H1 (cell line): ENCODE results near the gene CSKMT. TPM values are rescaled to one million over a fixed set of nuclear protein-coding genes. Genes with fewer than 3 reads are reported as not detected.

Source experiments
- CTCF ChIA-PET: fragments of 300-600 bp; sonication (Branson Sonifier 250); formaldehyde crosslinking; loops from one replicate; lab custom pipeline; 2021; ENCODE audit not compliant: partially characterized antibody; lab: Charles Lee
- POLR2A ChIA-PET: fragments of 300-600 bp; sonication (Branson Sonifier 250); formaldehyde crosslinking; loops from one replicate; lab custom pipeline; 2021; ENCODE audit warnings: inconsistent platforms; ENCODE audit not compliant: partially characterized antibody; lab: Charles Lee
- DNase-seq, 2 experiments: peaks; one replicate each; pipeline versions ENCODE4 v3.0.0 to v3.0.0-alpha.2; 2010 to 2022; ENCODE audit warnings: low spot score in 2 of 2, low read depth in 1 of 2, mixed read lengths in 1 of 2
- FAIRE-seq: peaks from 2 replicates; lab custom pipeline; 2011; peaks lifted over from hg19 to GRCh38; lab: Jason Lieb, UNC
- H2AFZ ChIP-seq: 2 replicates; pipeline ENCODE4 v1.8.1; 2012; ENCODE audit warnings: low read length, inconsistent platforms
- H2AK5ac ChIP-seq: 2 replicates; pipeline ENCODE4 v1.6.1; 2013; ENCODE audit warnings: low read depth, low read length
- H2BK120ac ChIP-seq: replicated peaks from 2 replicates; pipeline ENCODE3; 2013; ENCODE audit warnings: low read depth, low read length, inconsistent platforms
- H2BK12ac ChIP-seq: 2 replicates; pipeline ENCODE4 v1.6.1; 2013; ENCODE audit warnings: low read depth, low read length
- H2BK15ac ChIP-seq: 2 replicates; pipeline ENCODE4 v1.6.1; 2013; ENCODE audit warnings: low read length
- H2BK20ac ChIP-seq: 2 replicates; pipeline ENCODE4 v1.6.1; 2013; ENCODE audit warnings: low read length
- H2BK5ac ChIP-seq: 2 replicates; pipeline ENCODE4 v1.6.1; 2013; ENCODE audit warnings: low read depth, low read length
- H3K14ac ChIP-seq: 2 replicates; pipeline ENCODE4 v1.6.1; 2013; ENCODE audit warnings: inconsistent platforms; ENCODE audit not compliant: insufficient read length
- H3K18ac ChIP-seq: 2 replicates; pipeline ENCODE4 v1.6.1; 2013; ENCODE audit warnings: low read length; ENCODE audit errors: extremely low read depth
- H3K23ac ChIP-seq: 2 replicates; pipeline ENCODE4 v1.6.1; 2013; ENCODE audit warnings: inconsistent platforms; ENCODE audit not compliant: insufficient read length
- H3K23me2 ChIP-seq: 2 replicates; pipeline ENCODE4 v1.6.1; 2013; ENCODE audit warnings: low read depth, low read length
- H3K27ac ChIP-seq: 2 replicates; pipeline ENCODE4 v1.6.1; 2011; ENCODE audit warnings: low read depth, low read length, inconsistent platforms
- H3K27me3 ChIP-seq, 4 experiments: replicated peaks in 1 of 4; 1 replicate in 1 of 4; 2 replicates in 3 of 4; pipeline versions ENCODE4 v1.6.1 to v1.8.1; 2011 to 2013; ENCODE audit warnings: low read length in 3 of 4, mild to moderate bottlenecking in 3 of 4, inconsistent platforms in 2 of 4, mixed read lengths in 2 of 4, moderate library complexity in 1 of 4; ENCODE audit not compliant: control insufficient read depth in 3 of 4, insufficient read depth in 3 of 4; ENCODE audit errors: extremely low read depth in 1 of 4
- H3K36me3 ChIP-seq, 4 experiments: 2 replicates each; pipeline versions ENCODE4 v1.6.1 to v1.8.1; 2011 to 2013; ENCODE audit warnings: mild to moderate bottlenecking in 4 of 4, low read length in 3 of 4, moderate library complexity in 2 of 4, control low read depth in 1 of 4, inconsistent platforms in 1 of 4; ENCODE audit not compliant: insufficient read depth in 4 of 4, control insufficient read depth in 2 of 4
- H3K4ac ChIP-seq: replicated peaks from 2 replicates; pipeline ENCODE3; 2013; ENCODE audit warnings: low read length, low read depth, mixed read lengths, inconsistent platforms; ENCODE audit not compliant: insufficient read length
- H3K4me1 ChIP-seq, 4 experiments: replicated peaks in 1 of 4; 1 replicate in 1 of 4; 2 replicates in 3 of 4; pipeline versions ENCODE4 v1.6.1 to v1.8.1; 2011 to 2013; ENCODE audit warnings: low read length in 3 of 4, inconsistent platforms in 2 of 4, mixed read lengths in 1 of 4; ENCODE audit not compliant: insufficient read depth in 4 of 4, control insufficient read depth in 3 of 4
- H3K4me2 ChIP-seq, 2 experiments: 2 replicates each; pipeline versions ENCODE4 v1.6.1 to v1.8.1; 2011 to 2013; ENCODE audit warnings: low read depth in 2 of 2, low read length in 2 of 2, control low read depth in 1 of 2, inconsistent platforms in 1 of 2, mild to moderate bottlenecking in 1 of 2; ENCODE audit not compliant: insufficient read depth in 1 of 2
- H3K4me3 ChIP-seq, 4 experiments: fragments of 200-600, 300-600 bp in 1 of 4; sonication (generic), shearing (Covaris generic), sonication (Bioruptor Twin) in 1 of 4; 2 replicates each; pipeline versions ENCODE4 v1.5.1 to v1.8.1; 2011 to 2016; ENCODE audit warnings: low read length in 4 of 4, low read depth in 3 of 4, control low read depth in 2 of 4, inconsistent platforms in 2 of 4, mild to moderate bottlenecking in 2 of 4, mixed read lengths in 1 of 4, moderate library complexity in 1 of 4; ENCODE audit not compliant: insufficient read depth in 2 of 4; ENCODE audit errors: extremely low read depth in 1 of 4
- H3K56ac ChIP-seq: replicated peaks from 2 replicates; pipeline ENCODE3; 2013; ENCODE audit warnings: low read depth, mild to moderate bottlenecking, mixed read lengths, low read length, inconsistent platforms; ENCODE audit not compliant: insufficient read length
- H3K79me1 ChIP-seq: 2 replicates; pipeline ENCODE4 v1.6.1; 2013; ENCODE audit warnings: low read depth, low read length, control low read depth
- H3K79me2 ChIP-seq, 2 experiments: 2 replicates each; pipeline versions ENCODE4 v1.6.1 to v1.8.1; 2012 to 2013; ENCODE audit warnings: low read length in 2 of 2, mild to moderate bottlenecking in 2 of 2, inconsistent platforms in 1 of 2; ENCODE audit not compliant: insufficient read depth in 2 of 2, control insufficient read depth in 1 of 2
- H3K9ac ChIP-seq, 4 experiments: replicated peaks in 1 of 4; 1 replicate in 1 of 4; 2 replicates in 3 of 4; pipeline versions ENCODE4 v1.6.1 to v1.8.1; 2011 to 2013; ENCODE audit warnings: low read depth in 3 of 4, low read length in 3 of 4, control low read depth in 2 of 4, mild to moderate bottlenecking in 2 of 4, moderate library complexity in 2 of 4, inconsistent platforms in 1 of 4; ENCODE audit errors: extremely low read depth in 1 of 4
- H3K9me3 ChIP-seq, 2 experiments: 2 replicates each; pipeline versions ENCODE4 v1.6.1 to v1.8.1; 2012 to 2013; ENCODE audit warnings: mild to moderate bottlenecking in 2 of 2, moderate library complexity in 2 of 2, control low read depth in 1 of 2, inconsistent platforms in 1 of 2, low read depth in 1 of 2, low read length in 1 of 2, mixed read lengths in 1 of 2; ENCODE audit not compliant: insufficient read depth in 2 of 2
- H4K20me1 ChIP-seq, 2 experiments: replicated peaks in 1 of 2; 2 replicates each; pipeline versions ENCODE3 to v1.8.1; 2011 to 2013; ENCODE audit warnings: inconsistent platforms in 2 of 2, low read length in 2 of 2, mild to moderate bottlenecking in 1 of 2; ENCODE audit not compliant: insufficient read depth in 2 of 2, control insufficient read depth in 1 of 2
- H4K5ac ChIP-seq: 2 replicates; pipeline ENCODE4 v1.6.1; 2013; ENCODE audit warnings: low read length, low read depth, mixed read lengths, inconsistent platforms; ENCODE audit not compliant: insufficient read length
- H4K8ac ChIP-seq: 2 replicates; pipeline ENCODE4 v1.8.0; 2013; ENCODE audit warnings: mild to moderate bottlenecking, moderate library complexity, low read length, inconsistent platforms; ENCODE audit not compliant: insufficient read depth; ENCODE audit errors: extremely low read depth
- H4K91ac ChIP-seq: replicated peaks from 2 replicates; pipeline ENCODE3; 2013; ENCODE audit warnings: low read length, mixed read lengths, inconsistent platforms; ENCODE audit not compliant: insufficient read length
- BACH1 ChIP-seq: IDR thresholded peaks from 2 replicates; pipeline ENCODE4 v1.6.1; 2012; ENCODE audit warnings: low read length, improper control_type of control experiment
- KDM4A ChIP-seq: IDR thresholded peaks from one replicate; pipeline ENCODE4 v1.7.1; 2012; ENCODE audit warnings: low read depth, mild to moderate bottlenecking, moderate library complexity, low read length, inconsistent platforms; ENCODE audit not compliant: severe bottlenecking
- WGBS, 2 experiments: shearing (Covaris generic) in 1 of 2; methylation state at CpG; one replicate each; pipeline versions ENCODE4 v1.1.6 to v1.1.7; 2013 to 2015; ENCODE audit warnings: low lambda C conversion rate in 2 of 2, mixed read lengths in 2 of 2, inconsistent platforms in 1 of 2, low coverage in 1 of 2, missing lambda C conversion rate in 1 of 2; ENCODE audit not compliant: insufficient replicate concordance in 2 of 2, insufficient coverage in 1 of 2, insufficient read length in 1 of 2; ENCODE audit errors: extremely low coverage in 1 of 2, missing lambda C conversion rate in 1 of 2; 5-methylcytosine and 5-hydroxymethylcytosine counted together
- polyA plus RNA-seq, 7 experiments: library from polyadenylated mRNA; depleted of rRNA in 3 of 7; stranded (reverse) in 5 of 7; unstranded in 2 of 7; fragments of >200 nt in 5 of 7; fragments of 200-250 nt in 2 of 7; gene quantifications; 1 replicate in 5 of 7; 2 replicates in 1 of 7; 4 replicates in 1 of 7; pipeline versions ENCODE4 v1.2.1 to v1.2.3, GENCODE V29; 2011 to 2013; ENCODE audit warnings: missing spikeins in 2 of 7, mixed read lengths in 2 of 7
- total RNA-seq: library from RNA; stranded (reverse); fragmentation: NEBNext Ultra II Directional; extraction: Animal tissue kit (Norgen Biotek cat#: 25700); gene quantifications from 2 replicates; pipeline ENCODE4 v1.2.1, GENCODE V29; 2021
- TF ChIP-seq, protein P1 (sequence below), 3 experiments: IDR thresholded peaks; 1 replicate in 2 of 3; 2 replicates in 1 of 3; pipeline versions ENCODE4 v1.5.1 to v1.6.1; 2011; ENCODE audit warnings: low read length in 3 of 3, mild to moderate bottlenecking in 3 of 3, inconsistent platforms in 2 of 3, low read depth in 1 of 3, moderate library complexity in 1 of 3; ENCODE audit not compliant: insufficient read depth in 1 of 3; ENCODE audit errors: control extremely low read depth in 1 of 3

CSKMT gene
- total and polyA plus RNA-seq, 2 of the 8 experiments (the other 6 are each of a cell fraction or from before 2014, with no cell fraction given) = 12.0 to 66.1 TPM

DNA sequence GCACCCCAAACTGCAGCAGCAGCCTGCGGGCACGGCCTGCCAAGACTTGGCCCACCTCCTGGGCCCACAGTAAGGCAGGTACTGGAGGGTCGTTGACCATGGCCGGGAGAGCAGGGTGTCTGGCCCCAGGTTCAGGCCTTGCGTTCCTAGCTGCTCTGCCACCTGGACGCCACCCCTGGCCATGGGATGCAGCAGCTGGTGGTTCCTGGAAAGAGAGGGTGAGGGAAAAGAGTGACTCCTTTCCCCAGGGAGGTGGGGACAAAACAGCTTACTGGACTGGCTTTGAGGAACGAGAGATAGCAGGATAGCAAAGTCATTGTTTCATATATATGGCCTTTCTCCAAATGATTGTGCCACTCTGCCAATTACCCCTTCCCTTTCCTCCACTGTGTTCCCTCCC is 40.3 kb downstream of the CSKMT start:
- Histone ChIP-seq H3K23me2 (peaks cover 22% of the 10 kb centered on the region), H3K23ac (no peak overlapping the region), H3K4ac (no peak overlapping the region), H3K14ac (no peak overlapping the region), H3K4me2 (peak overlapping the region; percentile 93 to 99), H3K27me3 (no peaks in the 10 kb centered on the region), H3K79me1 (no peaks in the 10 kb centered on the region; the same call in 1 of the 2 replicates), H4K5ac (no peak overlapping the region), H3K4me3 (peak overlapping the region; percentile 64 to 83 (median 82)), H2BK15ac (no peak overlapping the region), H2AFZ (no peak overlapping the region), H2BK20ac (no peak overlapping the region), H4K8ac (no peak overlapping the region), H3K56ac (no peak overlapping the region), H3K18ac (no peak overlapping the region), H2BK12ac (no peak overlapping the region), H3K9ac (peak overlapping the region in 3 of 4 experiments; percentile 74 to 88 (median 75); a peak in 5 of 7 replicates), H3K9me3 (no peaks in the 10 kb centered on the region), H3K36me3 (peaks cover 0 to 13% (median 6%) of the 10 kb centered on the region in 4 experiments; a peak in 5 of 8 replicates), H3K4me1 (peaks cover 7 to 32% (median 18%) of the 10 kb centered on the region in 4 experiments), H2AK5ac (peak overlapping the region; percentile 88; the same call in 1 of the 2 replicates), H4K91ac (no peak overlapping the region), H2BK5ac (peak overlapping the region; percentile 54; the same call in 1 of the 2 replicates), H3K79me2 (peaks cover 0 to 7% of the 10 kb centered on the region in 2 experiments; a peak in 1 of 4 replicates), H4K20me1 (no peaks in the 10 kb centered on the region), H3K27ac (peak overlapping the region; percentile 8; the same call in 1 of the 2 replicates), H2BK120ac (no peak overlapping the region)
- no peak for TF ChIP-seq BACH1
- peak; percentile 6 for TF ChIP-seq KDM4A
- TF ChIP-seq, protein P1, sequence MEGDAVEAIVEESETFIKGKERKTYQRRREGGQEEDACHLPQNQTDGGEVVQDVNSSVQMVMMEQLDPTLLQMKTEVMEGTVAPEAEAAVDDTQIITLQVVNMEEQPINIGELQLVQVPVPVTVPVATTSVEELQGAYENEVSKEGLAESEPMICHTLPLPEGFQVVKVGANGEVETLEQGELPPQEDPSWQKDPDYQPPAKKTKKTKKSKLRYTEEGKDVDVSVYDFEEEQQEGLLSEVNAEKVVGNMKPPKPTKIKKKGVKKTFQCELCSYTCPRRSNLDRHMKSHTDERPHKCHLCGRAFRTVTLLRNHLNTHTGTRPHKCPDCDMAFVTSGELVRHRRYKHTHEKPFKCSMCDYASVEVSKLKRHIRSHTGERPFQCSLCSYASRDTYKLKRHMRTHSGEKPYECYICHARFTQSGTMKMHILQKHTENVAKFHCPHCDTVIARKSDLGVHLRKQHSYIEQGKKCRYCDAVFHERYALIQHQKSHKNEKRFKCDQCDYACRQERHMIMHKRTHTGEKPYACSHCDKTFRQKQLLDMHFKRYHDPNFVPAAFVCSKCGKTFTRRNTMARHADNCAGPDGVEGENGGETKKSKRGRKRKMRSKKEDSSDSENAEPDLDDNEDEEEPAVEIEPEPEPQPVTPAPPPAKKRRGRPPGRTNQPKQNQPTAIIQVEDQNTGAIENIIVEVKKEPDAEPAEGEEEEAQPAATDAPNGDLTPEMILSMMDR (IDR thresholded peaks at IDR 0.05; ENCODE audit: control extremely low read depth in 1 of 3, insufficient read depth in 1 of 3, low read depth in 1 of 3, low read length in 3 of 3) = peak in 2 of 3 experiments; percentile 11 to 19; a peak in 2 of 4 replicates
- CTCF ChIA-PET = interaction anchor here (0.6 to 3.8 kb wide), 7 partner anchors 11 to 94 kb away, joined by 3 to 21 read pairs (median 3); partner anchors contain the start of genes LRRN4CL, ROM1 and UBXN1
- DNase-seq (no peak), FAIRE-seq (no peak)
- POLR2A ChIA-PET = interaction anchor here (0.6 to 61.4 kb wide), 23 partner anchors 9 to 184 kb away, joined by 3 to 2041 read pairs (median 8); partner anchors contain the start of genes C11orf98, CSKMT, EEF1G and EML3
- 69% methylated on average over 7 of the region's 7 CpGs; no CpG with 5 or more reads in 1 of the 2 experiments for WGBS, 2 experiments
